Mucosa of descending colon (tissue), 3 donors: Measurements from ENCODE around the gene LGALS16. TPM values are rescaled to one million over a fixed set of nuclear protein-coding genes. Genes with fewer than 3 reads are reported as not detected.
"Not testable (repeated sequence)": the region's sequence is repeated elsewhere in the genome, so short reads cannot be mapped to it uniquely, and the experiment has no call there.

Experiments
- ATAC-seq: fragments of 200-7000 bp; cut with Tn5 transposase; one replicate; pipeline ENCODE4 v1.9.1; 2020; ENCODE audit warnings: mild to moderate bottlenecking, moderate library complexity
- DNase-seq, 3 donors: peaks; one replicate each; pipeline ENCODE4 v3.0.0-alpha.2; 2020
- H3K36me3 ChIP-seq: fragments of 200-600 bp; one replicate; pipeline ENCODE4 v1.8.0; 2021; ENCODE audit warnings: low read depth, mild to moderate bottlenecking
- H3K4me1 ChIP-seq: fragments of 200-600 bp; one replicate; pipeline ENCODE4 v1.8.0; 2021; ENCODE audit warnings: low read depth, mild to moderate bottlenecking
- H3K4me3 ChIP-seq: fragments of 200-600 bp; one replicate; pipeline ENCODE4 v1.8.0; 2021; ENCODE audit warnings: mild to moderate bottlenecking
- H3K9me3 ChIP-seq: fragments of 200-600 bp; one replicate; pipeline ENCODE4 v1.8.0; 2021; ENCODE audit warnings: mild to moderate bottlenecking
- CTCF ChIP-seq: fragments of 200-600 bp; IDR thresholded peaks from one replicate; pipeline ENCODE4 v1.8.0; 2022; ENCODE audit warnings: antibody characterized with exemption, mild to moderate bottlenecking
- intact Hi-C, 2 donors: fragments of 100-400 bp; cut with DNase I in 1 of 2; cut with micrococcal nuclease in 1 of 2; formaldehyde crosslinking; loops; one replicate each; pipeline versions ENCODE4 v1.11.0 to v1.11.1; 2022; cut with DNase I, micrococcal nuclease
- total RNA-seq, 3 donors: library from RNA; stranded (reverse); fragmentation: NEBNext Ultra II Directional in 2 of 3; extraction: Animal tissue kit (Norgen Biotek cat#: 25700) in 2 of 3; gene quantifications; one replicate each; pipeline versions ENCODE4 v1.2.1 to v1.2.4, GENCODE V29; 2021 to 2023
- donor health status: DM: no; HTN: no; CAD: no; lungs with moderate emphysema.
- donor health status: DM: no; HTN: no; CAD: no.
- donor health status: DM: no; HTN: yes; CAD: no.

Gene LGALS16
- total RNA-seq, 3 donors from 2014 or later, result not detected

GRCh38 chr19:39671739-39672363 is 16.1 kb downstream of the LGALS16 start:
- Histone ChIP-seq H3K4me3 (no peak overlapping the region), H3K9me3 (no peaks in the 10 kb centered on the region), H3K36me3 (no peaks in the 10 kb centered on the region), H3K4me1 (no peaks in the 10 kb centered on the region)
- ATAC-seq (peak; percentile 60), DNase-seq (peak in 1 of 3 donors; percentile 61)
- TF ChIP-seq CTCF, result no peak
- intact Hi-C loops, result loop anchor here in 1 of 2 donors (5.0 kb wide), 1 partner anchor 120 kb away; no protein-coding TSS in a partner anchor

GRCh38 chr19:39672473-39672872 is 16.8 kb downstream of the LGALS16 start:
- Histone ChIP-seq H3K4me3 (no peak overlapping the region), H3K4me1 (no peaks in the 10 kb centered on the region), H3K9me3 (no peaks in the 10 kb centered on the region), H3K36me3 (no peaks in the 10 kb centered on the region)
- no peak for ATAC-seq
- TF ChIP-seq CTCF, result no peak
- no peak for DNase-seq
- intact Hi-C loops, result loop anchor here in 1 of 2 donors (5.0 kb wide), 1 partner anchor 120 kb away; no protein-coding TSS in a partner anchor

GRCh38 chr19:39673862-39674261 is 18.1 kb downstream of the LGALS16 start:
- not testable (repeated sequence) for H3K4me1 ChIP-seq, ATAC-seq, H3K36me3 ChIP-seq, H3K9me3 ChIP-seq, DNase-seq, H3K4me3 ChIP-seq
- intact Hi-C loops, result loop anchor here in 1 of 2 donors (5.0 kb wide), 1 partner anchor 122 kb away; no protein-coding TSS in a partner anchor

- TF ChIP-seq CTCF, result no peak
- intact Hi-C loops, result no loop called here
- DNase-seq (no peak), ATAC-seq (no peak)
- no peaks in the 10 kb centered on the region for H3K36me3 ChIP-seq
- no peaks in the 10 kb centered on the region for H3K9me3 ChIP-seq
- no peaks in the 10 kb centered on the region for H3K4me1 ChIP-seq
- no peak overlapping the region for H3K4me3 ChIP-seq
Observed at GRCh38 chr19:39676004-39676403, 20.3 kb downstream of the LGALS16 start.

- ATAC-seq (peak; percentile 90), DNase-seq (no peak)
- intact Hi-C loops, result no loop called here
- no peaks in the 10 kb centered on the region for H3K4me1 ChIP-seq
- H3K4me3 ChIP-seq, result no peak overlapping the region
- no peak for TF ChIP-seq CTCF
- no peaks in the 10 kb centered on the region for H3K36me3 ChIP-seq
- H3K9me3 ChIP-seq, result no peaks in the 10 kb centered on the region
Observed at GRCh38 chr19:39677961-39678889, 22.5 kb downstream of the LGALS16 start.
